ENCODE data around the gene NRAS. TPM values are rescaled to one million over a fixed set of nuclear protein-coding genes. Genes with fewer than 3 reads are reported as not detected.

Gene NRAS
- total and polyA plus RNA-seq, 9 of the 15 experiments (the other 6 are each of a cell fraction or from before 2014, with no cell fraction given) = 40.7 to 94.5 (median 75.4) TPM

GRCh38 chr1:114758256-114758832 lies 41.8 kb upstream of the NRAS start (continued):
- TF ChIP-seq, protein P1, sequence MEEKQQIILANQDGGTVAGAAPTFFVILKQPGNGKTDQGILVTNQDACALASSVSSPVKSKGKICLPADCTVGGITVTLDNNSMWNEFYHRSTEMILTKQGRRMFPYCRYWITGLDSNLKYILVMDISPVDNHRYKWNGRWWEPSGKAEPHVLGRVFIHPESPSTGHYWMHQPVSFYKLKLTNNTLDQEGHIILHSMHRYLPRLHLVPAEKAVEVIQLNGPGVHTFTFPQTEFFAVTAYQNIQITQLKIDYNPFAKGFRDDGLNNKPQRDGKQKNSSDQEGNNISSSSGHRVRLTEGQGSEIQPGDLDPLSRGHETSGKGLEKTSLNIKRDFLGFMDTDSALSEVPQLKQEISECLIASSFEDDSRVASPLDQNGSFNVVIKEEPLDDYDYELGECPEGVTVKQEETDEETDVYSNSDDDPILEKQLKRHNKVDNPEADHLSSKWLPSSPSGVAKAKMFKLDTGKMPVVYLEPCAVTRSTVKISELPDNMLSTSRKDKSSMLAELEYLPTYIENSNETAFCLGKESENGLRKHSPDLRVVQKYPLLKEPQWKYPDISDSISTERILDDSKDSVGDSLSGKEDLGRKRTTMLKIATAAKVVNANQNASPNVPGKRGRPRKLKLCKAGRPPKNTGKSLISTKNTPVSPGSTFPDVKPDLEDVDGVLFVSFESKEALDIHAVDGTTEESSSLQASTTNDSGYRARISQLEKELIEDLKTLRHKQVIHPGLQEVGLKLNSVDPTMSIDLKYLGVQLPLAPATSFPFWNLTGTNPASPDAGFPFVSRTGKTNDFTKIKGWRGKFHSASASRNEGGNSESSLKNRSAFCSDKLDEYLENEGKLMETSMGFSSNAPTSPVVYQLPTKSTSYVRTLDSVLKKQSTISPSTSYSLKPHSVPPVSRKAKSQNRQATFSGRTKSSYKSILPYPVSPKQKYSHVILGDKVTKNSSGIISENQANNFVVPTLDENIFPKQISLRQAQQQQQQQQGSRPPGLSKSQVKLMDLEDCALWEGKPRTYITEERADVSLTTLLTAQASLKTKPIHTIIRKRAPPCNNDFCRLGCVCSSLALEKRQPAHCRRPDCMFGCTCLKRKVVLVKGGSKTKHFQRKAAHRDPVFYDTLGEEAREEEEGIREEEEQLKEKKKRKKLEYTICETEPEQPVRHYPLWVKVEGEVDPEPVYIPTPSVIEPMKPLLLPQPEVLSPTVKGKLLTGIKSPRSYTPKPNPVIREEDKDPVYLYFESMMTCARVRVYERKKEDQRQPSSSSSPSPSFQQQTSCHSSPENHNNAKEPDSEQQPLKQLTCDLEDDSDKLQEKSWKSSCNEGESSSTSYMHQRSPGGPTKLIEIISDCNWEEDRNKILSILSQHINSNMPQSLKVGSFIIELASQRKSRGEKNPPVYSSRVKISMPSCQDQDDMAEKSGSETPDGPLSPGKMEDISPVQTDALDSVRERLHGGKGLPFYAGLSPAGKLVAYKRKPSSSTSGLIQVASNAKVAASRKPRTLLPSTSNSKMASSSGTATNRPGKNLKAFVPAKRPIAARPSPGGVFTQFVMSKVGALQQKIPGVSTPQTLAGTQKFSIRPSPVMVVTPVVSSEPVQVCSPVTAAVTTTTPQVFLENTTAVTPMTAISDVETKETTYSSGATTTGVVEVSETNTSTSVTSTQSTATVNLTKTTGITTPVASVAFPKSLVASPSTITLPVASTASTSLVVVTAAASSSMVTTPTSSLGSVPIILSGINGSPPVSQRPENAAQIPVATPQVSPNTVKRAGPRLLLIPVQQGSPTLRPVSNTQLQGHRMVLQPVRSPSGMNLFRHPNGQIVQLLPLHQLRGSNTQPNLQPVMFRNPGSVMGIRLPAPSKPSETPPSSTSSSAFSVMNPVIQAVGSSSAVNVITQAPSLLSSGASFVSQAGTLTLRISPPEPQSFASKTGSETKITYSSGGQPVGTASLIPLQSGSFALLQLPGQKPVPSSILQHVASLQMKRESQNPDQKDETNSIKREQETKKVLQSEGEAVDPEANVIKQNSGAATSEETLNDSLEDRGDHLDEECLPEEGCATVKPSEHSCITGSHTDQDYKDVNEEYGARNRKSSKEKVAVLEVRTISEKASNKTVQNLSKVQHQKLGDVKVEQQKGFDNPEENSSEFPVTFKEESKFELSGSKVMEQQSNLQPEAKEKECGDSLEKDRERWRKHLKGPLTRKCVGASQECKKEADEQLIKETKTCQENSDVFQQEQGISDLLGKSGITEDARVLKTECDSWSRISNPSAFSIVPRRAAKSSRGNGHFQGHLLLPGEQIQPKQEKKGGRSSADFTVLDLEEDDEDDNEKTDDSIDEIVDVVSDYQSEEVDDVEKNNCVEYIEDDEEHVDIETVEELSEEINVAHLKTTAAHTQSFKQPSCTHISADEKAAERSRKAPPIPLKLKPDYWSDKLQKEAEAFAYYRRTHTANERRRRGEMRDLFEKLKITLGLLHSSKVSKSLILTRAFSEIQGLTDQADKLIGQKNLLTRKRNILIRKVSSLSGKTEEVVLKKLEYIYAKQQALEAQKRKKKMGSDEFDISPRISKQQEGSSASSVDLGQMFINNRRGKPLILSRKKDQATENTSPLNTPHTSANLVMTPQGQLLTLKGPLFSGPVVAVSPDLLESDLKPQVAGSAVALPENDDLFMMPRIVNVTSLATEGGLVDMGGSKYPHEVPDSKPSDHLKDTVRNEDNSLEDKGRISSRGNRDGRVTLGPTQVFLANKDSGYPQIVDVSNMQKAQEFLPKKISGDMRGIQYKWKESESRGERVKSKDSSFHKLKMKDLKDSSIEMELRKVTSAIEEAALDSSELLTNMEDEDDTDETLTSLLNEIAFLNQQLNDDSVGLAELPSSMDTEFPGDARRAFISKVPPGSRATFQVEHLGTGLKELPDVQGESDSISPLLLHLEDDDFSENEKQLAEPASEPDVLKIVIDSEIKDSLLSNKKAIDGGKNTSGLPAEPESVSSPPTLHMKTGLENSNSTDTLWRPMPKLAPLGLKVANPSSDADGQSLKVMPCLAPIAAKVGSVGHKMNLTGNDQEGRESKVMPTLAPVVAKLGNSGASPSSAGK (IDR thresholded peaks at IDR 0.05) = 0 out of 2 replicates have a peak, but pooled peaks have one; percentile 45
- TF ChIP-seq, protein P2, sequence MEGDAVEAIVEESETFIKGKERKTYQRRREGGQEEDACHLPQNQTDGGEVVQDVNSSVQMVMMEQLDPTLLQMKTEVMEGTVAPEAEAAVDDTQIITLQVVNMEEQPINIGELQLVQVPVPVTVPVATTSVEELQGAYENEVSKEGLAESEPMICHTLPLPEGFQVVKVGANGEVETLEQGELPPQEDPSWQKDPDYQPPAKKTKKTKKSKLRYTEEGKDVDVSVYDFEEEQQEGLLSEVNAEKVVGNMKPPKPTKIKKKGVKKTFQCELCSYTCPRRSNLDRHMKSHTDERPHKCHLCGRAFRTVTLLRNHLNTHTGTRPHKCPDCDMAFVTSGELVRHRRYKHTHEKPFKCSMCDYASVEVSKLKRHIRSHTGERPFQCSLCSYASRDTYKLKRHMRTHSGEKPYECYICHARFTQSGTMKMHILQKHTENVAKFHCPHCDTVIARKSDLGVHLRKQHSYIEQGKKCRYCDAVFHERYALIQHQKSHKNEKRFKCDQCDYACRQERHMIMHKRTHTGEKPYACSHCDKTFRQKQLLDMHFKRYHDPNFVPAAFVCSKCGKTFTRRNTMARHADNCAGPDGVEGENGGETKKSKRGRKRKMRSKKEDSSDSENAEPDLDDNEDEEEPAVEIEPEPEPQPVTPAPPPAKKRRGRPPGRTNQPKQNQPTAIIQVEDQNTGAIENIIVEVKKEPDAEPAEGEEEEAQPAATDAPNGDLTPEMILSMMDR (IDR thresholded peaks at IDR 0.05 in 2 of 3, conservative IDR thresholded peaks at IDR 0.05 in 1 of 3; ENCODE audit: insufficient read depth in 2 of 3, low read depth in 1 of 3, low read length in 3 of 3) = 0 out of 6 replicates have a peak, but pooled peaks of 1 of the 3 experiments have one; percentile 2
- no peak for TF ChIP-seq ZEB2 (IDR thresholded peaks at IDR 0.05)
- 0 out of 2 replicates have a peak, but pooled peaks have one; percentile 52 for TF ChIP-seq RFX7 (CRISPR knock-in tag; IDR thresholded peaks at IDR 0.05)
